Measurements from ENCODE around the gene PEX6.

PEX6 gene, protein sequence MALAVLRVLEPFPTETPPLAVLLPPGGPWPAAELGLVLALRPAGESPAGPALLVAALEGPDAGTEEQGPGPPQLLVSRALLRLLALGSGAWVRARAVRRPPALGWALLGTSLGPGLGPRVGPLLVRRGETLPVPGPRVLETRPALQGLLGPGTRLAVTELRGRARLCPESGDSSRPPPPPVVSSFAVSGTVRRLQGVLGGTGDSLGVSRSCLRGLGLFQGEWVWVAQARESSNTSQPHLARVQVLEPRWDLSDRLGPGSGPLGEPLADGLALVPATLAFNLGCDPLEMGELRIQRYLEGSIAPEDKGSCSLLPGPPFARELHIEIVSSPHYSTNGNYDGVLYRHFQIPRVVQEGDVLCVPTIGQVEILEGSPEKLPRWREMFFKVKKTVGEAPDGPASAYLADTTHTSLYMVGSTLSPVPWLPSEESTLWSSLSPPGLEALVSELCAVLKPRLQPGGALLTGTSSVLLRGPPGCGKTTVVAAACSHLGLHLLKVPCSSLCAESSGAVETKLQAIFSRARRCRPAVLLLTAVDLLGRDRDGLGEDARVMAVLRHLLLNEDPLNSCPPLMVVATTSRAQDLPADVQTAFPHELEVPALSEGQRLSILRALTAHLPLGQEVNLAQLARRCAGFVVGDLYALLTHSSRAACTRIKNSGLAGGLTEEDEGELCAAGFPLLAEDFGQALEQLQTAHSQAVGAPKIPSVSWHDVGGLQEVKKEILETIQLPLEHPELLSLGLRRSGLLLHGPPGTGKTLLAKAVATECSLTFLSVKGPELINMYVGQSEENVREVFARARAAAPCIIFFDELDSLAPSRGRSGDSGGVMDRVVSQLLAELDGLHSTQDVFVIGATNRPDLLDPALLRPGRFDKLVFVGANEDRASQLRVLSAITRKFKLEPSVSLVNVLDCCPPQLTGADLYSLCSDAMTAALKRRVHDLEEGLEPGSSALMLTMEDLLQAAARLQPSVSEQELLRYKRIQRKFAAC

DNA sequence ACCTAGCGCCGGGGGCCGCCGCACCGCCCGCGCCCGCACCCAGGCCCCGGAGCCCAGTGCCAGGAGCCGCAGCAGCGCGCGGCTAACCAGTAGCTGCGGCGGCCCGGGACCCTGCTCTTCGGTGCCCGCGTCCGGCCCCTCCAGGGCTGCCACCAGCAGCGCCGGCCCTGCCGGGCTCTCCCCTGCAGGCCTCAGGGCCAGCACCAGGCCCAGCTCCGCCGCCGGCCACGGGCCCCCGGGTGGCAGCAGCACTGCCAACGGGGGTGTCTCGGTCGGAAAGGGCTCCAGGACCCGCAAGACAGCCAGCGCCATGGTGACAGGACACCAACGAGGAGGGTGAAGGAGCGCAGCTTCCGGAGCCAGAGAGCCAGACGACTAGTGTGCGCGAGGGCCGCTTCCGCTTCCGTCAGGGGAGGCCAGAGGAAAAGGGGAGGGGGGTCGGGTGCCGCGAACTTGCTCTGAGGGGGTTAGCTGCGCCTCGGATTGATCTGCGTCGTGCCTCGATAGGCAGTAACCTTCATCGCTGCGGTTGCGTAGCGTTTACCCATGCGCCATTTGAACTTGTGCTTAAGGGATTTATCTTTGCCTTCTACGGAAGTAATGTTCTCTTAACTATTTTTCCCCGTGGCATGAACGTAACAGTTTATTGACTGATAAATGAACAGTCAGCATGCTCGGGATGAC, at the start of gene PEX6:
PEX6 (minus strand) TSS at position 343 of the 684 bp plus-strand sequence; CDS start at position 312, 31 bp downstream.
- DNase-seq: peak; percentile 95

DNA sequence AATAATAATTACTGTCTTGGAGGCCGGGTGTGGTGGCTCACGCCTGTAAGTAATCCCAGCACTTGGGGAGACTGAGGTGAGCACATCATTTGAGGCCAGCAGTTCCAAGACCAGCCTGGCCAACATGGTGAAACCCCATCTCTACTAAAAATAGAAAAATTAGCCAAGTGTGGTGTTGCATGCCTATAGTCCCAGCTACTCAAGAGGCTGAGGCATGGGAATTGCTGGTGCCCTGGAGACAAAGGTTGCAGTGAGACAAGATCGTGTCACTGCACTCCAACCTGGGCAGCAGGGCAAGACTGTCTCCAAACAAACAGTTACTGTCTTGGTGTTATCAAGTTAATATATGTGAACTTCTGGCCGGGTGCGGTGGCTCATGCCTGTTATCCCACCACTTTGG, 47.4 kb upstream of the PEX6 start:
- no peak for DNase-seq

DNA sequence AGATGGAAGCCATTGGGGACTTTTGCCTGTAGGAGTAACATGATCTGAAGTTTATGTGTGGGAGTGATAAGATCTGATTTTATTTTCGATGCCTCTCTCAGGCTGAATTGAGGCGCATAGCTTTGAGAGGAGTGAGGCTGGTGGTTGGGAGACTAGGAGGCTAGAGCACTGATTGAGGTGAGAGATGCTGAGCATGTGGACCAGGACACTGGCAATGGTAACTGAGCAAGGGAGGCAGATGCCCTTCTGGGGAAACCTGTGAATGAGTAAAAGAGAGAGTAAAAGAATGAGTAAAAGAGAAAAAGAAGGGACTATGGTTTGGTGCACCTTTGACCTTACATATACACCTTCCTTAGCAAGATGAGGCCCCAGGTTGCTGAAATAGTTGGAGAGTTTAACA, 45.5 kb upstream of the PEX6 start:
- DNase-seq: no peak

DNA sequence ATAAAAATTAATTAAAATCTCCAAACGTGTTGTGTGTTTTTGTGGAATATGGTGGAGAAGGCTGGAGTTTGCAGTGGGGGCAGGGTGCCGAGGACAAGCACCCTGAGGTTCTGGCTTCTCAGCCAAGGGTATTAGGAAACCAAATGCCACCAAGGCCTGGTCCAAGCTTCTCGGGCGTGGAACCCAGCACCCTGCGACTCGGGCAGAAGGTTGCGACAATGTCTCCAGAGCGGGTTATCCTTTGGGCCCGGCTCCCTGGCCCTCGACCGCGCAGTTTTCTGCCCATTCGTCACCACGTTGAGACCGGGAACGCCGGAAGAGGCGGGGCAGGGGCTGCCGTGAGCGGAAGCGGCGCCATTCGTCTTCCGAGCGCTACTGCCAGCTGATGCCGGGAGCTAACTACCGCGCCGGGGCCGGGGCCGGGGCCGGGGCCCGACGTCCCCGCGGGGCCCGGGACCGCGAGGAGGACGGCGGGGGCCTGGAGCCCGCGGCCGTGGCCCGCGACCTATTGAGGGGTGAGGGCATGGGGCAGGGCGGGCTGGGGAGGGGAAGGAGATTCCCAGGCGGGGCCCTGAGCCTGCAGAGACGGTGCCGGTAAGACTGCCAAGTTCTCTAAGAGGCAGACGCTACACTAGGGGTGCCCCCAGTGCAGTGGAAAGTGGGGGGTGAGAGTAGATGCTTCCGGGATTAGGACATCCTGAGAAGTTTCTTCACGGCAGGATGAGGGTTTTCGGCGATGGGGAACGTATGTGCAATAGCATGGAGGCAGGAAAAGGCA, 42.5 kb upstream of the PEX6 start, which contains the start of gene RRP36:
RRP36 (plus strand) TSS at position 354 of the 778 bp plus-strand sequence; CDS start at position 386, 32 bp downstream.
- DNase-seq: peak; percentile 68

DNA sequence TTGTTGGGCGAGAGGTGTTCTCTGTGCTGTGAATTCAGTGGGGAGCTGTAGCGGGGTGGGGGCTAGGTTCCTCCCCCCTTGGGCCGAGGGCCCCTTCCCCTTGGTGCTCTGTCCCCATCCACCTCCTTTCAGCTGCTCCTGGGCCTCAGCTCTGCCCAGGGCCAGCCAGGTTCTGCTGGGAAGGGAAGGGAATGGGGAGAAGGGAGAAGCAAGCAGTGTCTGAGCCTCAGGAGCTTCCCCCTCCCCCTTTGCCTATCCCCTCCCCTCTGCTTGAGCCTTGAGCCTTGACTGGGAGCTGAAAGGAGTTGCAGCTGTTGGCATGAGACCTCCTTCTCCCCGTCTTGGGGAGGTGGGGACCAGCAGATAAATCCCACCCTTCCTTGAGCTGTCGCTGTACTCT, 41.9 kb upstream of the PEX6 start:
- no peak for DNase-seq

DNA sequence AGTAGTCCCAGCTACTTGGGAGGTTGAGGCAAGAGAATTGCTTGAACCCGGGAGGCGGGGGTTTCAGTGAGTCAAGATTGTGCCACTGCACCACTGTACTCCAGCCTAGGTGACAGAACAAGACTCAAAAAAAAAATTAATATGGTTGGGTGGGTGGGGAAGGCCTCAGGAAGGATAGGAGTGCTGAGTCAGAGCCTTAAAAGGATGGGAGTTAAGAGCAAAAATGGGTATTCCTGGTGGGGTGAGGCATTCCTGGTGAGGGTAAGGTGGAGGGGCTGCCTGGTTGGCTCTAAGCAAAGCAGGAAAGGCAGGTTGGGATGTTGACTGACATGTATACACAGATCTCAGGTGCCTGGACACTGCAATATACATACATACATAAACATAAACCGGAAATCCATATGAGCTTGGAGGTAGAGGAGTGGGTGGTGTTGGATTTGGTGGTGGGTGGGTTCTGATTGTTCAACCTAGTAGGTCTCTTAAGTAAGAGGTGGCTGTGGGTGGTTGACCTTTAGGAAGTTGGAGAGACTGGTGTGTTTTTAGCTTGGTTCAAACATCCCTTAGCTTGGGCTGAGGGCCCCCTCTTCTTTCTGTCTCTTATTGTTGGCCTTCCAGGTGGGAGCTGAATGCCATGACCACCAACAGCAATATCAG, 41.2 kb upstream of the PEX6 start:
- no peak for DNase-seq

DNA sequence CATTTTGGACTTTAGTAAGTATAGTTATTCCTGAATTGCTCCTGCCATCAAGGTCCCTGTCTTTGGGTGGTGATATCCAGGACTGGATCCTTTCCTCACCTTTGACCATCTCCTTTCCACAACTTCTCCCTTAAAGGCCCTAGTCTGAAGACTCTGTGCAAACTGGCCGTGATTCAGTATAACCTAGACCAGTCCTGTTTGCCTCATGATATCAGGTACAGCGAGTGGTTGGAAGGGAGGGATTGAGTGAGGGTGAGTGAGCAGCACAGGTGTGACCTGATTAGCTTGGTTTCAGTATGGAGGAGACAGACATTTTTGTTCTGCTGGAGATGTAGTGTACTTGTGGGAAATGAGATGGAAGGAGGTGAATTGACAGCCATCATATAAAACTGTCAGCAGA, 40.2 kb upstream of the PEX6 start:
- DNase-seq: no peak

DNA sequence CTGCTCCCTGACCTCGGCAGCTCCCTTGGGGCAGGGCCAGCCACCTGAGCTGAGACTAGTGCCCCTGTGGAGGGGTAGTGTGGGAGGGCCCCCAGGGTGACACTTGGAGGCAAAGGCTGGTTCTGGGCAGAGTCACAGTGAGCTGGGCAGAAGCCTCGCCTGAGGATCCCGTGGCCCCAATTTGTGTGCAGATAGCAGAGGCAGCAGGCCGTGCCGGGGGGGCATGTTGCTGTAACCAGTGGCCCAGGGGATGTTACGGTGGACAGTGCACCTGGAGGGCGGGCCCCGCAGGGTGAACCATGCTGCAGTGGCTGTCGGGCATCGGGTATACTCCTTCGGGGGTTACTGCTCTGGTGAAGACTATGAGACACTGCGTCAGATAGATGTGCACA, 38.0 kb upstream of the PEX6 start:
- DNase-seq: no peak

DNA sequence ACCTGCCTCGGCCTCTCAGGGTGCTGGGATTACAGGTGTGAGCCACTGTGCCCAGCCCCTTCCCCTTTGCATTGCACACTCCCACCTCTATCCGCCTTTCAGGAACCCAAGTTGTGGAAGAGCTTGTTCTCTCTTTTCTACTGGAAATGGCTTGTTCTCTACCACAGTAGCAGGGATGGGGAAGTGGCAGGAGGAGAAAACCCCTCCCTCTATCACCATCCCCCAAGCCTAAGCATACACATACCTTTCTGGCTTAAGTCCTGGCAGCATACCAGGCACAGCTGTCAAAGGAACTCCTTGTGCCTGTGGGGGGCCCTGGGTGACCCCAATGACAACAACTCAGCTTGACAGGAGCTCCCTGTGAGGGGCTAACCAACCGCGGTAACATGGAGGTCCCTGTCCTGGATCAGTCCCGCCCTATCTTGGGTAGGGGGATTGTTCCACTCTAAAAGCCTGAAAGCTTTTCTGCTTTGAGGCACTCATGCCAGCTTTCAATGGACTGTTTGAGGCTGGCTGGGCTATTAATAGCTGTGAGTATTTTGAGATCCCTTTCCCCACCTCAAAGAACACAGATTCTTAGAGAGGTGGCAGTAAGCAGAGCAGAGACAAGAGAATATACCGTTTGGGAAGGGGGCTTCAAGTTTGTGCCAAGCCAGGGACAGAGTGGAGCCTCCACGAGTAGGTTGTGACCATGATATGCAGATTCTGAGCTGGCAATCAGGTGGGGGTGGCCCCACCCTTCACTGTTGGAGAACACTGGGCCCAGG, 37.4 kb upstream of the PEX6 start:
- DNase-seq: no peak

DNA sequence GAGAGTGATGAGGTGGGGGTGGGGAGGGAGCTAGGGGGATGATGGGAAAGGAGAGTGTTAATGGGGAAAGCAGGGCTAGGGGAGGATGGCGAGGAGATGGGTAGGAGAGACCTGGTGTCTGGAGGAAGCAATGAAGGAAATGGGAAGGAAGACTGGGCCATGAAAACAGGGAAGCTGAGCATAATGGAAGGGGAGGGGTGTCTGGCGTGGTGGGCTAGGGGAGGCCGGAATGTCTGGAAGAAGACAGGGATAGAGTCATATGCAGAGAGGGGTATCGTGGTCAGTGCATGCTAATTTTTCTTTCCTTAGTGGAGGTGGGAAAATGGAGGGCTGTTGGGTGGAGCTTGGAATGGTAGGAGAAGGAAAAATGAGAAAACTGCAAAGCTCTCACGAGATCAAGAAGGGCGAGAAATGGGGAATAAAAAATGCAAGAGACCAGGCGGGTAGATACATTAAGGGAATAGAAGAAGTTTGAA, 35.5 kb upstream of the PEX6 start:
- no peak for DNase-seq

DNA sequence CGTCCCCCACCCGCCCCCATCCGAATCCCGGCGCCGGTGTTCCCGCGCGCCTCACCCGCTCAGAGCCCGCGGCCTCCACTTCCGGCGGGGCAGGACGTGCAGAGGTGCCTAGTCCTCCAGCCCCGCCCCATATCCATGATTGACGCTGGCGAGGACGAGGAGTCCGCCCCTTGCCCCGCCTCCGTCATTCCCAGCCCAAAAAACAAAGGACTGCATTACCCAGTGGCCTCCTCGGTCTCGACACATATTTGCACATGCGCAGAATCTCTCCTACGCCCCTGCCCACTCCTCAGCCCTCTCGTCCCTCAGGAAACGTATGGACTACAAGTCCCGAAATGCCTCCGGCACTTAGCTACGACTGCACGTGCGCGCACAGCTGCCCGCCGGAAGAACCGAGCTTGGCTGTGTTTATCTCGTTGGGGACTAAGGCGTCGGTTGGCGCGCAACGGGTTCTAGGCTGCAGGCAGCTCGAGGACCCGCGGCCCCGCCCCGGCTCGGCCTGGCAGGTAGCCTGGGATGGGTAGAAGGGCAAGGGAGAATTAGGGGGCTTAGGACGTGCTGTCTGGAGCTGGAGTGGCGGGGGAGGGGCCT, 35.0 kb upstream of the PEX6 start, which contains the start of the genes KLHDC3 and MEA1:
KLHDC3 (plus strand) TSS at position 407 of the 591 bp plus-strand sequence. CDS start 2,944 bp downstream, outside the sequence.
MEA1 (minus strand) TSS at position 104 of the 591 bp plus-strand sequence. CDS start 133 bp downstream, outside the sequence.
- peak; percentile 100 for DNase-seq

DNA sequence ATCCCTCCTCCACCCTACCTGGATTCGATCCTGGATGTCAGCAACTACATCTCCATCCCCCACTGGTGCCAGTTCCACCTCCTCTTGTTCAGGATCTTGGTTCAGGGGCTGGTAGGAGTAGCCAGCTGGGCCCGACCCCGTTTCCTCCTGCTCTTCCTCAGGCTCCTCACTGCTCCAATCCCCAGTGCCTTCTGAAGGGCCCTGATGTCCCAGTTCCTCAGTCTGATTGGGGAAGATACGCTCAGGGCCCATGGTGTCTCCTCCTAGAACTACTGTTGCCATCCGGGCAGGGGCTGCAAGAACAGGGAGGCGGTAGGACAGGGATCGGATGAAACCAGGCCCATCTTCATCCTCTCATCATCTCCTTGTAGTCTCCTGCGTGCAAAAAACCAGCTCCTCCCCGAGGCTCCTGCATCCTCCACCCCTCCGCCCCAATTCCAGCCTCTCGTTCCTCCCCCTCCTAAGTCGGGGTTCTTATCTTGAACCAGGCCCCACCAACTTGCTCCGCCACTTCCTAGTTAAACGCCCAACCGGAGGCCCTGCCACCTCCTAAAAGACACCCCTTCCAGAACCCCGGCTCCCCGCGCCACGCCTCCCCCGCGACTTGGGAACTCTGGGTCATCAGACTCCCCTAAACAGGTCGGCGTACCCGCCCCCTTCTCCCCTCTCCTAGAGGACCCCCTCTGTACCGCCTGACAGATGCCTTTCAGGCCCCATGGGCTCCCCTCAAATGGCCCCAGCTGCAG, 34.3 kb upstream of the PEX6 start:
- DNase-seq: no peak

DNA sequence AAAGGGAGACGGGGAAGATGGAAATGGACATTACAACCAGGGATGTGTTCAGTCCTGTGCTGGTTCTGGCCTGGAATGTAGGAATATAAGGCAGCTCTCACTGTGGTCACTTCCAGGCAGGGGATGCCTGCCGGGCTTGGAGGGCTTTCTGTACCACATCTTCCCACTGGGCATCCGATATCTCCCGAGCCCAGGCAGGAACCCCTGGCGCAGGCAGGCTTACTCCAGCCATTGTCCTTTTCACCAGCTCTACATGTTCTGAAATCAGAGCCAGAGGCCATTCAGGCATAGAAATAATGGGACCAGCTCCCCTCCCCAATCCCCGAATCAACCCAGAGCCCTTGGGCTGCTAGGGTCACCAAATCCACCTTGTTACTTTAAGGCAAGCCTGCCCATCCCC, 33.4 kb upstream of the PEX6 start:
- no peak for DNase-seq

DNA sequence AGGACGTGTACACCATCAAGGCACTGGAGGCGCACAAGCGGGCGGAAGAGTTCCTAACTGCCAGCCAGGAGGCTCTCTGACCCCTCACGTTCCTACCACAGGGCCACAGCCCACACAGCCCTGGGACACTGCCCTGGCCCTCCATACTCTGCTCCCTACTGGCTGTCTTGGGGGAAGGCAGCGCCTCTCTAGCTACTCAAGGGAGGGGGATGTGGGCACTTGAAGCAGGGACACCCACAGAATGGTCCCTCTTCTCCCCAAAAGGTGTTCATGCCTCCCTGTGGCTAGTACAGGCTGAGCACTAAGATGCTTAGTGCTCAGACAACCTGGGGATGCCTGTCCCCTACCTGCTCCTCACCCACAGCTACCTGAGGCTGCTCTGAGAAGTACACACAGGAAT, 32.2 kb upstream of the PEX6 start:
- no peak for DNase-seq

DNA sequence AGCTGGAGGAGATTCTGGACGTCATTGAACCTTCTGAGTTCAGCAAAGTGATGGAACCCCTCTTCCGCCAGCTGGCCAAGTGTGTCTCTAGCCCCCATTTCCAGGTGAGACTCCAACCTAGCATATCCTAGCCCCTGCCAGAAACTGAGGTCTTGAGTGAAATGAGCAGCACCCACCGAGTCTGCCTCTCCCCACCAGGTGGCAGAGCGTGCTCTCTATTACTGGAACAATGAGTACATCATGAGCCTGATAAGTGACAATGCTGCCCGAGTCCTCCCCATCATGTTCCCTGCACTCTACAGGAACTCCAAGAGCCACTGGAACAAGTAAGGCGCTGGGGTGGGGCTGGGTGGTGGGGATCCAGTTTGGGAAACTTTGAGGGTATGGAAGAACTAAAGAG, 30.1 kb upstream of the PEX6 start:
- no peak for DNase-seq

DNA sequence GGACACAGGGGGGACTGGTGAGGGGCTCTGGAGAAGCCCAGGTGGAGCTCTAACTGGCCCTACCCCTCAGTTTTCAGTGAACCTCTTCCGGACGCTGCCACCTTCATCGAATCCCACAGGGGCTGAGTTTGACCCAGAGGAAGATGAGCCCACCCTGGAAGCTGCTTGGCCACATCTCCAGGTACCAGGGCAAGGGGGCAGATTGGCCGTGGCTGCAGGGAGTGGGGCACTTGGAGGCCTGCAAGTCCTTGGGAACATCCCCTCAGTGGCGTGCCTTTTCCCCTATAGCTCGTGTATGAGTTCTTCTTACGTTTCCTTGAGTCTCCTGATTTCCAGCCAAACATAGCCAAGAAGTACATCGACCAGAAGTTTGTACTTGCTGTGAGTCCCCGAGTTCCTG, 28.1 kb upstream of the PEX6 start:
- no peak for DNase-seq

DNA sequence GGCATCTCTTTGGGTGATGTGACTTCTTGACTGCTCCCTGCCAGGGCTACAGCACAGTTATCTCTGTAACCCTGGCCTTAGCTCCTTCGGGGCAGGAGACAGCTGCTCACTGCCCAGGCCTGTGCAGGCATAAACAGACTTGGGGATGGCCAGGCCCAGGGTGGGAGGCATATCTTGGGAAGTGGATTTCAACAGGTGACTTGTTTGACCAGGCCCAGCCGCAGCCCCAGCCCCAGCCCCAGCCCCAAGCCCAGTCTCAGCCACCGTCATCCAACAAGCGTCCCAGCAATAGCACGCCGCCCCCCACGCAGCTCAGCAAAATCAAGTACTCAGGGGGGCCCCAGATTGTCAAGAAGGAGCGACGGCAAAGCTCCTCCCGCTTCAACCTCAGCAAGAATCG, 27.3 kb upstream of the PEX6 start:
- no peak for DNase-seq

DNA sequence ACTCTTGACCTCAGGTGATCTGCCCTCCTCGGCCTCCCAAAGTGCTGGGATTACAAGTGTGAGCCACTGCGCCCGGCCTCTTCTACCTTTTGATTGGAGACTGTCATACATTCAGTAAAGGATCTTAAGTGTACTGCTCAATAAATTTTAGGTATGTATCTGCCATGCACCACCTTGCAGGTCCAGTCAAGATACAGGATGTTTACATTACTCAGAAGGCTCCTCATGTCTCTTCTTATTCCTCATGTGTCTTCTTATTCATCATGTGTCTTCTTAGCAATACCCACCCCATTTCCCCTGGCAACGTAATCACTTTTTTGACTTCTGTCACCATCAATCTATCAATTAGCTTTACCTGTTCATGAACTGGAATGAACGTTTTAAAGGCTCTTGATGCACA, 26.9 kb upstream of the PEX6 start:
- no peak for DNase-seq

DNA sequence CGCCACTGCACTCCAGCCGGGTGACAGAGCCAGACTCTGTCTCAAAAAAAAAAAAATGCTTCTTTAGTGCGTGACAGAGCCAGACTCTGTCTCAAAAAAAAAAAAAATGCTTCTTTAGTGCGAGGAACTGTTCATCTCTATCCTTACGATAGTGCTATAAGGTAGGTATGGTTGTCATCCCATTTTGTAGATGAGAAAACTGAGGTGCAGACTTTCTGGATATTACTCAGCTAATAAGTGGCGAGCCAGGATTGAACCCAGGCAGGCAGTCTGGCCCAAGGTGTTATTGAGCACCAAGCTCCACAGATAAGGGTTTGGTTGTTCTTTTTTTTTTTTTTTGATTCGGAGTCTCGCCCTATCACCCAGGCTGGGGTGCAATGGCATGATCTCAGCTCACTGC, 22.9 kb upstream of the PEX6 start:
- no peak for DNase-seq

Data from NCI-H1105 (cell line).